Glutamatergic neuron (in vitro differentiated cells): Measurements from ENCODE around the gene IMP3. TPM values are rescaled to one million over a fixed set of nuclear protein-coding genes. Genes with fewer than 3 reads are reported as not detected.

Experiments
- DNase-seq: peaks from one replicate; pipeline ENCODE4 v3.0.0; 2022
- H3K27ac Mint-ChIP-seq: one replicate; pipeline ENCODE4 v1.8.0; 2020; ENCODE audit warnings: mild to moderate bottlenecking, mixed read lengths, inconsistent platforms; ENCODE audit not compliant: unreplicated experiment
- H3K27me3 Mint-ChIP-seq: one replicate; pipeline ENCODE4 v1.8.0; 2020; ENCODE audit warnings: mild to moderate bottlenecking, moderate library complexity, mixed read lengths, inconsistent platforms; ENCODE audit not compliant: unreplicated experiment
- H3K36me3 Mint-ChIP-seq: one replicate; pipeline ENCODE4 v1.8.0; 2020; ENCODE audit warnings: mild to moderate bottlenecking, mixed read lengths, inconsistent platforms; ENCODE audit not compliant: unreplicated experiment
- H3K4me1 Mint-ChIP-seq: one replicate; pipeline ENCODE4 v1.8.0; 2020; ENCODE audit warnings: mild to moderate bottlenecking, low read depth, mixed read lengths, inconsistent platforms; ENCODE audit not compliant: unreplicated experiment
- H3K4me3 Mint-ChIP-seq: one replicate; pipeline ENCODE4 v1.8.0; 2020; ENCODE audit warnings: mild to moderate bottlenecking, mixed read lengths, inconsistent platforms; ENCODE audit not compliant: unreplicated experiment
- H3K9me3 Mint-ChIP-seq: one replicate; pipeline ENCODE4 v1.8.0; 2020; ENCODE audit warnings: mild to moderate bottlenecking, moderate library complexity, mixed read lengths, inconsistent platforms; ENCODE audit not compliant: unreplicated experiment
- CTCF ChIP-seq: fragments of 200-600 bp; sonication (generic); IDR thresholded peaks from one replicate; pipeline ENCODE4 v1.5.0; 2021; ENCODE audit not compliant: partially characterized antibody, unreplicated experiment
- total RNA-seq: library from RNA; stranded (reverse); fragmentation: NEBNext Ultra II Directional; extraction: Animal tissue kit (Norgen Biotek cat#: 25700); gene quantifications from one replicate; pipeline ENCODE4 v1.2.1, GENCODE V29; 2021; ENCODE audit not compliant: unreplicated experiment

The IMP3 gene
- total RNA-seq, 1 donor from 2014 or later: 33.6 TPM

- H3K9me3 Mint-ChIP-seq: peaks cover 18% of the 10 kb centered on the region
- H3K27me3 Mint-ChIP-seq: peaks cover 17% of the 10 kb centered on the region
- DNase-seq: no peak
- TF ChIP-seq CTCF: no peak
- peaks cover 6% of the 10 kb centered on the region for H3K36me3 Mint-ChIP-seq
- H3K4me1 Mint-ChIP-seq: peaks cover 46% of the 10 kb centered on the region
- peak overlapping the region; percentile 91 for H3K4me3 Mint-ChIP-seq
- peak overlapping the region; percentile 98 for H3K27ac Mint-ChIP-seq
Observed at GRCh38 chr15:75649045-75649761, 9.2 kb upstream of the IMP3 start.

GRCh38 chr15:75648156-75649000, 8.4 kb upstream of the IMP3 start:
- H3K36me3 Mint-ChIP-seq: peaks cover 6% of the 10 kb centered on the region
- peaks cover 46% of the 10 kb centered on the region for H3K4me1 Mint-ChIP-seq
- peak overlapping the region; percentile 98 for H3K27ac Mint-ChIP-seq
- no peak for TF ChIP-seq CTCF
- H3K9me3 Mint-ChIP-seq: peaks cover 18% of the 10 kb centered on the region
- peak overlapping the region; percentile 91 for H3K4me3 Mint-ChIP-seq
- H3K27me3 Mint-ChIP-seq: peaks cover 17% of the 10 kb centered on the region
- peak; percentile 58 for DNase-seq

- Mint-ChIP-seq H3K27me3 (peaks cover 16% of the 10 kb centered on the region), H3K4me1 (peaks cover 38% of the 10 kb centered on the region), H3K36me3 (peaks cover 6% of the 10 kb centered on the region), H3K9me3 (peaks cover 17% of the 10 kb centered on the region), H3K27ac (peak within 1 kb of the TSS; percentile 98), H3K4me3 (peak within 1 kb of the TSS; percentile 91)
- peak; percentile 55 for TF ChIP-seq CTCF
- DNase-seq: peak; percentile 77
Observed at GRCh38 chr15:75647370-75648155, 7.5 kb upstream of the IMP3 start, which contains the start of gene SNX33. TSS of gene SNX33 (plus strand) at chr15:75647912. CDS start at chr15:75649103, 1,191 bp downstream.

- Mint-ChIP-seq H3K27me3 (peaks cover 16% of the 10 kb centered on the region), H3K27ac (peak overlapping the region; percentile 77), H3K36me3 (peaks cover 6% of the 10 kb centered on the region)
Observed at GRCh38 chr15:75646944-75647364, 6.9 kb upstream of the IMP3 start.

More at GRCh38 chr15:75646944-75647364, 6.9 kb upstream of the IMP3 start:
- no peak for TF ChIP-seq CTCF
- peaks cover 33% of the 10 kb centered on the region for H3K4me1 Mint-ChIP-seq
- peaks cover 17% of the 10 kb centered on the region for H3K9me3 Mint-ChIP-seq
- DNase-seq: peak; percentile 45
- peak overlapping the region; percentile 91 for H3K4me3 Mint-ChIP-seq
